Measurements from ENCODE around the gene EMILIN3. TPM values are rescaled to one million over a fixed set of nuclear protein-coding genes. Genes with fewer than 3 reads are reported as not detected.

Gene EMILIN3
- total and polyA plus RNA-seq, 2 of the 8 experiments (the other 6 are each of a cell fraction or from before 2014, with no cell fraction given), result 3.8 to 5.2 TPM

DNA sequence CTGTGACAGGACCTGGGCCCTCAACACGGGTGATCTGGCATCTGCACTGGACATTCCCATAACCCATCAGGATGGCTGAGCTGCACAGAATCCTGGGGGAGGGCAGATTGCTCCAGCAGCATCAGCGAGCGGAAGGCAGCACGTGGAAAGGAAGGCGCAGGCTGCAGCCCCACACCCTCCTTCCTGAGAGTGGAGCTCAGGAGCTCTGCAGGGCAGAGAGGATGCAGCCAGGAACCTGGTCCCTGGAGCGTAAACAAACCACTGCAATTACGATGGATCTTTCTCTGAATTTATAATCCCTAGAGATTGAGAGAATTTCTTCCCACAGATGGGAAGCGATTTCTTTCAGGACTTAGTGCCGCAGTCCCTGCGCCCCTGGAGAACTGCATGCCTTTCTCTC lies 39.7 kb upstream of the EMILIN3 start:
- Histone ChIP-seq H3K9ac (replicated peaks in 1 of 4; ENCODE audit: extremely low read depth in 1 of 4, low read depth in 3 of 4, low read length in 3 of 4) (no peak overlapping the region), H3K27me3 (replicated peaks in 1 of 4; ENCODE audit: control insufficient read depth in 3 of 4, extremely low read depth in 1 of 4, insufficient read depth in 3 of 4, low read length in 3 of 4) (no peaks in the 10 kb centered on the region), H2BK5ac (ENCODE audit: low read depth, low read length) (no peak overlapping the region), H3K23me2 (ENCODE audit: low read depth, low read length) (no peaks in the 10 kb centered on the region), H3K23ac (ENCODE audit: insufficient read length) (no peak overlapping the region), H3K56ac (replicated peaks; ENCODE audit: insufficient read length, low read depth, low read length) (no peak overlapping the region), H2BK12ac (ENCODE audit: low read depth, low read length) (no peak overlapping the region), H3K4me3 (ENCODE audit: extremely low read depth in 1 of 4, insufficient read depth in 2 of 4, low read depth in 3 of 4, low read length in 4 of 4) (no peak overlapping the region), H4K91ac (replicated peaks; ENCODE audit: insufficient read length, low read length) (no peak overlapping the region), H2AFZ (ENCODE audit: low read length) (no peak overlapping the region), H4K5ac (ENCODE audit: insufficient read length, low read depth, low read length) (no peak overlapping the region), H2BK120ac (replicated peaks; ENCODE audit: low read depth, low read length) (no peak overlapping the region), H3K18ac (ENCODE audit: extremely low read depth, low read length) (no peak overlapping the region), H3K4me2 (ENCODE audit: insufficient read depth in 1 of 2, low read depth in 2 of 2, low read length in 2 of 2) (no peak overlapping the region), H4K8ac (ENCODE audit: extremely low read depth, insufficient read depth, low read length) (no peak overlapping the region), H3K14ac (ENCODE audit: insufficient read length) (no peak overlapping the region), H3K79me2 (ENCODE audit: control insufficient read depth in 1 of 2, insufficient read depth in 2 of 2, low read length in 2 of 2) (no peaks in the 10 kb centered on the region), H2AK5ac (ENCODE audit: low read depth, low read length) (no peak overlapping the region), H3K9me3 (ENCODE audit: insufficient read depth in 2 of 2, low read depth in 1 of 2, low read length in 1 of 2) (no peaks in the 10 kb centered on the region), H3K27ac (ENCODE audit: low read depth, low read length) (no peak overlapping the region), H3K79me1 (ENCODE audit: low read depth, low read length) (no peaks in the 10 kb centered on the region; the same call in 1 of the 2 replicates), H3K36me3 (ENCODE audit: control insufficient read depth in 2 of 4, insufficient read depth in 4 of 4, low read length in 3 of 4) (peaks cover 22 to 79% (median 50%) of the 10 kb centered on the region in 4 experiments), H2BK15ac (ENCODE audit: low read length) (no peak overlapping the region), H3K4me1 (replicated peaks in 1 of 4; ENCODE audit: control insufficient read depth in 3 of 4, insufficient read depth in 4 of 4, low read length in 3 of 4) (no peaks in the 10 kb centered on the region), H3K4ac (replicated peaks; ENCODE audit: insufficient read length, low read depth, low read length) (no peak overlapping the region), H4K20me1 (replicated peaks in 1 of 2; ENCODE audit: control insufficient read depth in 1 of 2, insufficient read depth in 2 of 2, low read length in 2 of 2) (peaks cover 1 to 8% of the 10 kb centered on the region in 2 experiments), H2BK20ac (ENCODE audit: low read length) (no peak overlapping the region)
- FAIRE-seq (no peak), DNase-seq (ENCODE audit: low read depth in 1 of 2, low spot score in 2 of 2) (no peak)
- CTCF ChIA-PET (ENCODE audit: partially characterized antibody), result interaction anchor here (0.7 to 1.7 kb wide), 4 partner anchors 8 to 92 kb away, joined by 3 to 4 read pairs (median 3); no protein-coding TSS in a partner anchor
- POLR2A ChIA-PET (ENCODE audit: partially characterized antibody), result no interaction called here
- 92% methylated on average over 10 of the region's 10 CpGs; no CpG with 5 or more reads in 1 of the 2 experiments for WGBS, 2 experiments (ENCODE audit: extremely low coverage in 1 of 2, insufficient coverage in 1 of 2, insufficient read length in 1 of 2, insufficient replicate concordance in 2 of 2, low coverage in 1 of 2, low lambda C conversion rate in 2 of 2, missing lambda C conversion rate in 1 of 2)
- TF ChIP-seq KDM4A (IDR thresholded peaks at IDR 0.05; ENCODE audit: low read depth, low read length, severe bottlenecking) (no peak), KDM5A (IDR thresholded peaks at IDR 0.05; ENCODE audit: low read length) (no peak), RNF2 (IDR thresholded peaks at IDR 0.05; ENCODE audit: borderline replicate concordance, low read depth, low read length, missing control alignments, poor library complexity, severe bottlenecking) (no peak), SP1 (IDR thresholded peaks at IDR 0.05; ENCODE audit: low read depth, low read length) (no peak), SIN3A (conservative IDR thresholded peaks at IDR 0.05 in 1 of 2, IDR thresholded peaks at IDR 0.05 in 1 of 2; ENCODE audit: low read depth in 1 of 2, low read length in 2 of 2) (no peak), GABPA (IDR thresholded peaks at IDR 0.05; ENCODE audit: borderline replicate concordance, insufficient read depth, low read length) (no peak), HDAC2 (IDR thresholded peaks at IDR 0.05; ENCODE audit: borderline replicate concordance in 1 of 2, low read depth in 2 of 2, low read length in 2 of 2) (no peak), JUN (IDR thresholded peaks at IDR 0.05; ENCODE audit: low read depth, low read length) (no peak)
- TF ChIP-seq, protein P1, sequence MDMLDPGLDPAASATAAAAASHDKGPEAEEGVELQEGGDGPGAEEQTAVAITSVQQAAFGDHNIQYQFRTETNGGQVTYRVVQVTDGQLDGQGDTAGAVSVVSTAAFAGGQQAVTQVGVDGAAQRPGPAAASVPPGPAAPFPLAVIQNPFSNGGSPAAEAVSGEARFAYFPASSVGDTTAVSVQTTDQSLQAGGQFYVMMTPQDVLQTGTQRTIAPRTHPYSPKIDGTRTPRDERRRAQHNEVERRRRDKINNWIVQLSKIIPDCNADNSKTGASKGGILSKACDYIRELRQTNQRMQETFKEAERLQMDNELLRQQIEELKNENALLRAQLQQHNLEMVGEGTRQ (IDR thresholded peaks at IDR 0.05; ENCODE audit: low read length), result no peak
- TF ChIP-seq, protein P2, sequence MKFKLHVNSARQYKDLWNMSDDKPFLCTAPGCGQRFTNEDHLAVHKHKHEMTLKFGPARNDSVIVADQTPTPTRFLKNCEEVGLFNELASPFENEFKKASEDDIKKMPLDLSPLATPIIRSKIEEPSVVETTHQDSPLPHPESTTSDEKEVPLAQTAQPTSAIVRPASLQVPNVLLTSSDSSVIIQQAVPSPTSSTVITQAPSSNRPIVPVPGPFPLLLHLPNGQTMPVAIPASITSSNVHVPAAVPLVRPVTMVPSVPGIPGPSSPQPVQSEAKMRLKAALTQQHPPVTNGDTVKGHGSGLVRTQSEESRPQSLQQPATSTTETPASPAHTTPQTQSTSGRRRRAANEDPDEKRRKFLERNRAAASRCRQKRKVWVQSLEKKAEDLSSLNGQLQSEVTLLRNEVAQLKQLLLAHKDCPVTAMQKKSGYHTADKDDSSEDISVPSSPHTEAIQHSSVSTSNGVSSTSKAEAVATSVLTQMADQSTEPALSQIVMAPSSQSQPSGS (IDR thresholded peaks at IDR 0.05; ENCODE audit: low read length), result no peak

All from H1 (cell line).